GM21447 (cell line): ENCODE measurements around the gene CD247.

Source experiments
- ATAC-seq: cut with Tn5 transposase; IDR thresholded peaks from one replicate; pipeline ENCODE4 v1.9.1; 2021; ENCODE audit not compliant: unreplicated experiment

The CD247 gene

GRCh38 chr1:167419245-167419644 lies 99.1 kb downstream of the CD247 start:
- no peak for ATAC-seq

GRCh38 chr1:167418391-167418790 lies 99.9 kb downstream of the CD247 start:
- ATAC-seq, result no peak

- no peak for ATAC-seq
Measured at GRCh38 chr1:167416506-167416905, 101.8 kb downstream of the CD247 start.

GRCh38 chr1:167413328-167413727 lies 105.0 kb downstream of the CD247 start:
- no peak for ATAC-seq

DNA sequence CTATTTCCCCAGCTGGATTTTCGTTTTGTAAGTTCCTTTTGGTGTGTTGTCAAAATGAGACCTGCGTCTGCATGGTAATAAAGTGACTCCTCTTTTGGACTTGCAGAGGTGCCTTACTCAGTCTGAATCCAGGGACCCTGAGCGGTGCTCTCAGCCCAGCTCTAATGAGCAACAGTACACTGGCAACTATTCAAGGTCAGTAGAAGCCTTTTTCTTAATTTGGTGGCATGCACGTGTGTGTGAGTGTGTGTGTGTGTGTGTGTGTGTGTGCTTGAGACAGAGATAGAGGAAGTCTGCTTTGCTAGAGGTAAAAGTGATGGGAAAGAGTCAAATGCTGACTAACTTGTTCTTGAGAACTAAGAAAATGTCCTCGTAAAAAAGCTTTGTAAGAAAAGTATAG lies 105.4 kb downstream of the CD247 start:
- ATAC-seq, result no peak

GRCh38 chr1:167412072-167412471 lies 106.3 kb downstream of the CD247 start:
- ATAC-seq, result no peak

GRCh38 chr1:167409183-167409582 lies 109.1 kb downstream of the CD247 start:
- ATAC-seq, result no peak

DNA sequence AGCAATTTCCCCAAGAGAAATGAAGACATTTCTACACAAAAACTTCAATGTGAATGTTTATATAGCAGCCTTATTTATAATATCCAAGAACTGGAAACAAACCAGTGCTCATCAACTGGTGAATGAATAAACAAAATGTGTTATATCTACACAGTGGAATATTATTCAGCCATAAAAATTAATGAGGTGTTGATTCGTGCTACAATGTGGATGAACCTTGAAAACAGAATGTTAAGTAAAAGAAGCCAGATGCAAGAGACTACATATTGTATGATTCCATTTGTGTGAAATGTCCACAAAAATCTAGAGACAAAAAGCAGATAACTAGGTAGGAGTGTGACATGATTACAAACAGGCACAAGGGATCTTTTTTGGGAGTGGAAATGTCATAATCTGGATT lies 110.0 kb downstream of the CD247 start:
- no peak for ATAC-seq

- ATAC-seq, result no peak
Measured at GRCh38 chr1:167404908-167405307, 113.4 kb downstream of the CD247 start.

GRCh38 chr1:167404161-167404888 lies 114.0 kb downstream of the CD247 start:
- ATAC-seq, result no peak

DNA sequence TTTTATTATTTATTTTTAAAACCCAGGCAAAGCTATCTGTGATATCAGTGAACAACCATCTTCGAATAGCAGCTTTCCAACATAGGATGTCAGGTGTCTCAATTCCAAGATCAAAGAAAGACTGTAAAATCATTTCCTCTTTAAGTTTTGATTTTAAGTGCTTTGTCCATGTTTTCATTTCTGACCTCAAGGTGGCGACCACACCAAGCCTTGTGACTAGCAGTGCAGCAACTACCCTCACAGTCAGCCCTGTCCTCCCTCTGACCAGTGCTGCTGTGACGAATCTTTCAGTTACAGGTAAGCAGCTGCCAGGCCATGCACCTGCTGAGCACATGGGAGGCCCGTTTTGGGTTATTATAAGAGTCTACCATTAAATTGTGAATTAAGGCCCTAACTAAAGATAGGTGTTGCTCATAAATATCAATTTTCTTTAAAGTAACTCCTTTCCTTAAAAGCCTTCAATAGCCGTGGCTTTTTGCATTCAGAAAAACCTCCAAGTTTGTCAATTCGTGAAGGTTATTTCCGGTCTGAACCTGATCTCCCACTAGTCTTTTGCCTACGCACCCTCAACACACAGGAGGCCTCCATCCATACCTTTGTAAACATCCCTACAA lies 117.0 kb downstream of the CD247 start:
- no peak for ATAC-seq

- no peak for ATAC-seq
Measured at GRCh38 chr1:167400359-167400953, 117.9 kb downstream of the CD247 start.

DNA sequence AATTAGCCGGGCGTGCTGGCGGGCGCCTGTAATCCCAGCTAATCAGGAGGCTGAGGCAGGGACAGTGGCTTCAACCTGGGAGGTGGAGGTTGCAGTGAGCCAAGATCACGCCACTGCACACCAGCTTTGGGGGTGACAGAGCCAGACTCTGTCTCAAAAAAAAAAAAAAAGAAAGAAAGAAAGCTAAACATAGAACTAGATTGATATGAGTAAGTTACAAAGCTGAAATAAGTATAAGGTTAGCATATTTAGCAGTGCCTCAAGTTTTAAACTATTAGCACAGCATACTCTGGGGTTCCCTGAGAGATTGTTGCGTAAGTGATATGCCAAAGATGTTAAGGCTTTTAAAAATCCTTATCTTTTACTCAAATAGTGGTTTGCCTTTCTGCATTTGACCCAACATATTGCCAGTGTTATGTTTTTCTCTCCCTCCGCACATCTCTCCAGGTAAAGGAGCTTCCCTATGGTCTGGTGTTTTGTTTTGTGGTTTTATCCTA lies 126.1 kb downstream of the CD247 start:
- ATAC-seq, result no peak

DNA sequence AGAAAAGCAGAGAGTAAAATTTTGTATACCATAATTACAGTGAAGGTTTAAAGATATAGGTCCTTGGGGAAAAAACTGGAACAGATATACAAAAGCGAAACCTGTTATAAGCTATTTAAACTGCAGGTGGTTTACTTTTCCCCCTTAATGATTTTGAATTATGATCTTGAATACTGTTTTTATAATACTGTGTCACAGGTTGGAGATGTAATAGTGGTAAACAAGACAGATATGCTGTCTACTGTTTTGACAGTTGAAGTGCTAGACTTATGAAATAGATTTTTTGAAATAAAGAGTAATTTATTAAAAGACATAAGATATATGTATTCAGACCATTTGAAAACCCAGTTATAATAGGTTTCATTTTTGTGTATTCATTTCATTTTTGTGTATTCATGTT lies 129.4 kb downstream of the CD247 start:
- ATAC-seq, result no peak

GRCh38 chr1:167387251-167387910 lies 130.9 kb downstream of the CD247 start:
- no peak for ATAC-seq
